GM20000 (cell line): ENCODE data around the gene MRPL43.
A peak's percentile ranks its signal among the peaks of the same experiment; 100 is the strongest.

Source experiments
- DNase-seq: peaks from one replicate; pipeline ENCODE4 v3.0.0; 2012; ENCODE audit warnings: low spot score
- CTCF ChIP-seq: IDR thresholded peaks from 2 replicates; pipeline ENCODE4 v1.5.1; 2012; ENCODE audit warnings: mild to moderate bottlenecking, control low read depth; ENCODE audit errors: extremely low read depth, missing control alignments

Gene MRPL43

GRCh38 chr10:101016814-101017213 lies 29.5 kb upstream of the MRPL43 start:
- TF ChIP-seq CTCF: no peak
- DNase-seq: no peak

GRCh38 chr10:101015582-101015973 lies 28.3 kb upstream of the MRPL43 start:
- no peak for TF ChIP-seq CTCF
- no peak for DNase-seq

- DNase-seq: no peak
- no peak for TF ChIP-seq CTCF
Measured at GRCh38 chr10:101014966-101015581, 27.8 kb upstream of the MRPL43 start.

GRCh38 chr10:101014230-101014884 lies 27.1 kb upstream of the MRPL43 start:
- TF ChIP-seq CTCF: peak; percentile 81
- peak; percentile 88 for DNase-seq

- TF ChIP-seq CTCF: no peak
- DNase-seq: no peak
Measured at GRCh38 chr10:101013365-101013825, 26.1 kb upstream of the MRPL43 start.

GRCh38 chr10:101012525-101013364 lies 25.4 kb upstream of the MRPL43 start:
- TF ChIP-seq CTCF: peak; percentile 78
- DNase-seq: peak; percentile 89
